Neural cell (in vitro differentiated cells): ENCODE results near the gene AP4S1. TPM values are rescaled to one million over a fixed set of nuclear protein-coding genes. Genes with fewer than 3 reads are reported as not detected.

Experiments used
- H2AFZ ChIP-seq: fragments of 200-600, 300-800 bp; sonication (generic), shearing (Covaris generic); 2 replicates; pipeline ENCODE4 v1.6.0; 2014; ENCODE audit warnings: low read depth, mild to moderate bottlenecking, antibody characterized with exemption, low read length, moderate library complexity
- H3F3A ChIP-seq: fragments of 200-600 bp; shearing (Covaris generic); 2 replicates; pipeline ENCODE4 v1.6.1; 2016; ENCODE audit warnings: mild to moderate bottlenecking, moderate library complexity, mixed read lengths, antibody characterized with exemption, low read length; ENCODE audit not compliant: insufficient read depth, poor library complexity, severe bottlenecking
- H3K27ac ChIP-seq: fragments of 200-600, 300-800 bp; sonication (generic), shearing (Covaris generic); 2 replicates; pipeline ENCODE4 v1.5.1; 2014; ENCODE audit warnings: mild to moderate bottlenecking, low read length, moderate library complexity
- H3K27me3 ChIP-seq: fragments of 300-800, 200-600 bp; sonication (generic), shearing (Covaris generic); 2 replicates; pipeline ENCODE4 v1.6.0; 2014; ENCODE audit warnings: mild to moderate bottlenecking, low read depth, low read length, moderate library complexity; ENCODE audit not compliant: insufficient read depth
- H3K36me3 ChIP-seq: fragments of 300-800, 200-600 bp; sonication (generic), shearing (Covaris generic); 2 replicates; pipeline ENCODE4 v1.5.1; 2014; ENCODE audit warnings: mild to moderate bottlenecking, antibody characterized with exemption, low read length, moderate library complexity; ENCODE audit not compliant: insufficient read depth
- H3K4me2 ChIP-seq: fragments of 300-800, 200-600 bp; sonication (generic), shearing (Covaris generic); 2 replicates; pipeline ENCODE4 v1.6.0; 2014; ENCODE audit warnings: mild to moderate bottlenecking, low read length
- H3K4me3 ChIP-seq: fragments of 300-800, 200-600 bp; sonication (generic), shearing (Covaris generic); 2 replicates; pipeline ENCODE4 v1.5.1; 2014; ENCODE audit warnings: mild to moderate bottlenecking, low read length, moderate library complexity
- H3K79me2 ChIP-seq: fragments of 200-600 bp; shearing (Covaris generic); replicated peaks from 2 replicates; pipeline ENCODE4 v1.6.0; 2014; ENCODE audit warnings: mild to moderate bottlenecking, low read length, moderate library complexity; ENCODE audit not compliant: insufficient read depth
- H3K9ac ChIP-seq: fragments of 300-800, 200-600 bp; sonication (generic), shearing (Covaris generic); 2 replicates; pipeline ENCODE4 v1.6.1; 2016; ENCODE audit warnings: mild to moderate bottlenecking, low read length, mixed read lengths
- H3K9me2 ChIP-seq: fragments of 200-600 bp; shearing (Covaris generic); 2 replicates; pipeline ENCODE4 v1.6.1; 2016; ENCODE audit warnings: mild to moderate bottlenecking, low read length, mixed read lengths; ENCODE audit not compliant: insufficient read depth
- H3K9me3 ChIP-seq: fragments of 200-600, 300-800 bp; sonication (generic), shearing (Covaris generic); 2 replicates; pipeline ENCODE4 v1.6.1; 2016; ENCODE audit warnings: mild to moderate bottlenecking, mixed run types, low read length, moderate library complexity, mixed read lengths
- H4K20me1 ChIP-seq: fragments of 200-600 bp; shearing (Covaris generic); 2 replicates; pipeline ENCODE4 v1.6.1; 2016; ENCODE audit warnings: mild to moderate bottlenecking, mixed run types; ENCODE audit not compliant: insufficient read depth
- CTCF ChIP-seq: fragments of 450-650 bp; IDR thresholded peaks from 2 replicates; pipeline ENCODE4 v1.5.1; 2014; ENCODE audit warnings: antibody characterized with exemption, mild to moderate bottlenecking, moderate library complexity; ENCODE audit not compliant: poor library complexity, severe bottlenecking
- EP300 ChIP-seq: fragments of 450-650 bp; conservative IDR thresholded peaks from 2 replicates; pipeline ENCODE4 v1.6.1; 2014; ENCODE audit warnings: antibody characterized with exemption, mild to moderate bottlenecking, moderate library complexity; ENCODE audit not compliant: poor library complexity, severe bottlenecking
- EZH2 ChIP-seq: fragments of 200-600, 300-800 bp; shearing (Covaris generic), sonication (generic); IDR thresholded peaks from 2 replicates; pipeline ENCODE4 v1.6.1; 2014; ENCODE audit warnings: antibody characterized with exemption, low read length, borderline replicate concordance, mild to moderate bottlenecking; ENCODE audit not compliant: insufficient read depth, poor library complexity, severe bottlenecking
- MXI1 ChIP-seq: fragments of 450-650 bp; conservative IDR thresholded peaks from 2 replicates; pipeline ENCODE4 v1.6.1; 2014; ENCODE audit warnings: antibody characterized with exemption, mild to moderate bottlenecking; ENCODE audit not compliant: poor library complexity, severe bottlenecking
- POLR2AphosphoS5 ChIP-seq: IDR thresholded peaks from 2 replicates; pipeline ENCODE4 v1.6.1; 2012
- RAD21 ChIP-seq: fragments of 450-650 bp; conservative IDR thresholded peaks from 2 replicates; pipeline ENCODE4 v1.6.1; 2014; ENCODE audit warnings: antibody characterized with exemption, mild to moderate bottlenecking, moderate library complexity
- REST ChIP-seq: IDR thresholded peaks from 2 replicates; pipeline ENCODE4 v1.6.1; 2012; ENCODE audit warnings: borderline replicate concordance
- SMC3 ChIP-seq: fragments of 450-650 bp; conservative IDR thresholded peaks from 2 replicates; pipeline ENCODE4 v1.6.1; 2014; ENCODE audit warnings: antibody characterized with exemption, mild to moderate bottlenecking, moderate library complexity; ENCODE audit not compliant: poor library complexity
- TAF1 ChIP-seq: IDR thresholded peaks from 2 replicates; pipeline ENCODE4 v1.6.1; 2012; ENCODE audit warnings: low read depth
- polyA plus RNA-seq: library from polyadenylated mRNA; depleted of rRNA; stranded (reverse); fragments of >200 nt; gene quantifications from 2 replicates; pipeline ENCODE4 v1.2.3, GENCODE V29; 2014

The AP4S1 gene
- polyA plus RNA-seq, 1 donor from 2014 or later: 20.8 TPM

- no peak overlapping the region for H2AFZ ChIP-seq
- H3K4me2 ChIP-seq: no peak overlapping the region
- no peaks in the 10 kb centered on the region for H3K36me3 ChIP-seq
- no peaks in the 10 kb centered on the region for H3K79me2 ChIP-seq
- TF ChIP-seq REST (no peak), RAD21 (no peak), SMC3 (no peak), POLR2AphosphoS5 (no peak), CTCF (no peak), TAF1 (no peak), EZH2 (no peak), MXI1 (no peak), EP300 (no peak)
- H3K9me2 ChIP-seq: no peaks in the 10 kb centered on the region
- no peaks in the 10 kb centered on the region for H3K27me3 ChIP-seq
- H3K9me3 ChIP-seq: no peaks in the 10 kb centered on the region
- no peak overlapping the region for H3K4me3 ChIP-seq
- no peaks in the 10 kb centered on the region for H3F3A ChIP-seq
- no peaks in the 10 kb centered on the region for H4K20me1 ChIP-seq
- no peak overlapping the region for H3K27ac ChIP-seq
- no peak overlapping the region for H3K9ac ChIP-seq
Observed at GRCh38 chr14:31090883-31091764, 65.7 kb downstream of the AP4S1 start.

- TF ChIP-seq SMC3 (no peak), RAD21 (no peak), EP300 (no peak), CTCF (no peak), POLR2AphosphoS5 (no peak), REST (no peak), EZH2 (no peak), MXI1 (no peak), TAF1 (no peak)
- no peaks in the 10 kb centered on the region for H3K79me2 ChIP-seq
- no peak overlapping the region for H3K4me2 ChIP-seq
- H4K20me1 ChIP-seq: no peaks in the 10 kb centered on the region
- no peaks in the 10 kb centered on the region for H3F3A ChIP-seq
- H3K9me2 ChIP-seq: no peaks in the 10 kb centered on the region
- H3K9me3 ChIP-seq: no peaks in the 10 kb centered on the region
- H3K27me3 ChIP-seq: no peaks in the 10 kb centered on the region
- no peak overlapping the region for H3K27ac ChIP-seq
- H3K4me3 ChIP-seq: no peak overlapping the region
- no peaks in the 10 kb centered on the region for H3K36me3 ChIP-seq
- no peak overlapping the region for H3K9ac ChIP-seq
- no peak overlapping the region for H2AFZ ChIP-seq
Observed at GRCh38 chr14:31092160-31092708, 66.8 kb downstream of the AP4S1 start.
